ENCODE data around the gene CNDP2. TPM values are rescaled to one million over a fixed set of nuclear protein-coding genes. Genes with fewer than 3 reads are reported as not detected.

CNDP2 gene
- total RNA-seq, 4 donors from 2014 or later = 31.1 to 52.5 (median 42.9) TPM

- Histone ChIP-seq H3K4me3 (no peak overlapping the region), H3K27me3 (peaks cover 0 to 3% (median 0%) of the 10 kb centered on the region in 4 donors), H3K4me1 (no peaks in the 10 kb centered on the region), H3K9me3 (no peaks in the 10 kb centered on the region), H3K27ac (replicated peaks in 1 of 4) (no peak overlapping the region), H3K36me3 (no peaks in the 10 kb centered on the region)
- 89% methylated on average over 9 of the region's 9 CpGs for WGBS
- no peak for DNase-seq (ENCODE audit: extremely low spot score)
- intact Hi-C loops (cut with DNase I) = no loop called here
- TF ChIP-seq POLR2AphosphoS5 (IDR thresholded peaks at IDR 0.05) = no peak
These were observed 39.0 kb downstream of the CNDP2 start for GRCh38 chr18:74534981-74535649.

- Histone ChIP-seq H3K4me3 (no peak overlapping the region), H3K27ac (replicated peaks in 1 of 4) (no peak overlapping the region), H3K4me1 (peaks cover 0 to 3% (median 0%) of the 10 kb centered on the region in 4 donors), H3K36me3 (no peaks in the 10 kb centered on the region), H3K9me3 (no peaks in the 10 kb centered on the region), H3K27me3 (peaks cover 0 to 16% (median 0%) of the 10 kb centered on the region in 4 donors)
- no peak for DNase-seq (ENCODE audit: extremely low spot score)
- WGBS = 80% methylated on average over 8 of the region's 11 CpGs
- intact Hi-C loops (cut with DNase I) = no loop called here
- no peak for TF ChIP-seq POLR2A (IDR thresholded peaks at IDR 0.05; ENCODE audit: low read depth)
- no peak for TF ChIP-seq EP300 (IDR thresholded peaks at IDR 0.05)
- TF ChIP-seq POLR2AphosphoS5 (IDR thresholded peaks at IDR 0.05) = no peak
- no peak for TF ChIP-seq CTCF (IDR thresholded peaks at IDR 0.05)
These were observed 43.1 kb downstream of the CNDP2 start for GRCh38 chr18:74539289-74539688.

- Histone ChIP-seq H3K4me1 (peaks cover 0 to 8% (median 1%) of the 10 kb centered on the region in 4 donors), H3K27me3 (peaks cover 0 to 16% (median 0%) of the 10 kb centered on the region in 4 donors), H3K27ac (replicated peaks in 1 of 4) (no peak overlapping the region), H3K36me3 (no peaks in the 10 kb centered on the region), H3K4me3 (no peak overlapping the region), H3K9me3 (no peaks in the 10 kb centered on the region)
- DNase-seq (ENCODE audit: extremely low spot score) = no peak
- WGBS = 77% methylated on average over 11 of the region's 20 CpGs
- TF ChIP-seq POLR2AphosphoS5 (IDR thresholded peaks at IDR 0.05) (no peak), CTCF (IDR thresholded peaks at IDR 0.05) (no peak), POLR2A (IDR thresholded peaks at IDR 0.05; ENCODE audit: low read depth) (no peak), EP300 (IDR thresholded peaks at IDR 0.05) (no peak)
- intact Hi-C loops (cut with DNase I) = no loop called here
These were observed 44.7 kb downstream of the CNDP2 start for GRCh38 chr18:74540652-74541421.

GRCh38 chr18:74541703-74542555 lies 45.8 kb downstream of the CNDP2 start:
- Histone ChIP-seq H3K9me3 (no peaks in the 10 kb centered on the region), H3K4me1 (peaks cover 5 to 15% (median 11%) of the 10 kb centered on the region in 4 donors), H3K4me3 (no peak overlapping the region), H3K27ac (replicated peaks in 1 of 4) (no peak overlapping the region), H3K27me3 (peaks cover 0 to 16% (median 0%) of the 10 kb centered on the region in 4 donors), H3K36me3 (no peaks in the 10 kb centered on the region)
- TF ChIP-seq CTCF (IDR thresholded peaks at IDR 0.05) (no peak), EP300 (IDR thresholded peaks at IDR 0.05) (no peak), POLR2A (IDR thresholded peaks at IDR 0.05; ENCODE audit: low read depth) (no peak), POLR2AphosphoS5 (IDR thresholded peaks at IDR 0.05) (no peak)
- 81% methylated on average over 14 of the region's 15 CpGs for WGBS
- no peak for DNase-seq (ENCODE audit: extremely low spot score)
- intact Hi-C loops (cut with DNase I) = no loop called here
